Glomerular endothelial cell (primary cell): ENCODE measurements around the gene FAM162A. TPM values are rescaled to one million over a fixed set of nuclear protein-coding genes. Genes with fewer than 3 reads are reported as not detected.
"Not testable (repeated sequence)": the region's sequence is repeated elsewhere in the genome, so short reads cannot be mapped to it uniquely, and the experiment has no call there.

Source experiments
- DNase-seq: peaks from one replicate; pipeline ENCODE4 v3.0.0-alpha.2; 2011; ENCODE audit warnings: low read depth, low spot score; ENCODE audit errors: extremely low read depth
- total RNA-seq: library from RNA; depleted of rRNA; stranded (reverse); fragments of >200 nt; gene quantifications from 2 replicates; pipeline ENCODE4 v1.2.3, GENCODE V29; 2015

FAM162A gene, protein sequence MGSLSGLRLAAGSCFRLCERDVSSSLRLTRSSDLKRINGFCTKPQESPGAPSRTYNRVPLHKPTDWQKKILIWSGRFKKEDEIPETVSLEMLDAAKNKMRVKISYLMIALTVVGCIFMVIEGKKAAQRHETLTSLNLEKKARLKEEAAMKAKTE
- total RNA-seq = 13.7 and 27.7 TPM in 2 replicates

GRCh38 chr3:122383771-122384697, at the start of gene FAM162A:
FAM162A (plus strand) TSS chr3:122384182; CDS start chr3:122384266, 84 bp downstream.
- no peak for DNase-seq

GRCh38 chr3:122342803-122343202, 41.2 kb upstream of the FAM162A start:
- no peak for DNase-seq

GRCh38 chr3:122343654-122344053, 40.3 kb upstream of the FAM162A start:
- no peak for DNase-seq

GRCh38 chr3:122349171-122349570, 34.8 kb upstream of the FAM162A start:
- no peak for DNase-seq

- no peak for DNase-seq
These were observed 33.1 kb upstream of the FAM162A start for GRCh38 chr3:122350814-122351418.

- no peak for DNase-seq
These were observed 32.4 kb upstream of the FAM162A start for GRCh38 chr3:122351612-122352011.

GRCh38 chr3:122353215-122353614, 30.8 kb upstream of the FAM162A start:
- no peak for DNase-seq

GRCh38 chr3:122353893-122354401, 30.0 kb upstream of the FAM162A start:
- DNase-seq = no peak

- no peak for DNase-seq
These were observed 28.4 kb upstream of the FAM162A start for GRCh38 chr3:122355612-122356011.

DNA sequence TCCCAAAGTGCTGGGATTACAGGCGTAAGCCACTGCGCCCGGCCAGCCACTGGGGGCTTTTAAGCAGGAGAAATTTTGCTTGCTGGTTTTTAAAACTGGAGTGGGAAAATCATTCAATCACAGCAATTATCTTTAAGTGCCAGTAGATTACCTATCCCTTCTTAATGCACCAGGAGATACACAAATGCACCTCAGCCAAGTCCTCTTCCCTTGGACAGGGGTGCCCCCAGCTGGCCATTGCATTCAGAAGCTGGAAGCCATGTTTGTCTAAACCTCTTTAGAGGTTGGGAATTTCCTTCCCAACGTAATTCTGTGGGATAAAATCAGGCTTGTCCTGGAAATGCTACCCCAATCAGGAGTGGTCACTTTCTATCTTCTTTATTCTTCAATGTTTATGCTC, 27.6 kb upstream of the FAM162A start:
- no peak for DNase-seq

GRCh38 chr3:122357828-122358702, 25.9 kb upstream of the FAM162A start:
- DNase-seq = no peak

GRCh38 chr3:122358703-122359032, 25.3 kb upstream of the FAM162A start:
- no peak for DNase-seq

DNA sequence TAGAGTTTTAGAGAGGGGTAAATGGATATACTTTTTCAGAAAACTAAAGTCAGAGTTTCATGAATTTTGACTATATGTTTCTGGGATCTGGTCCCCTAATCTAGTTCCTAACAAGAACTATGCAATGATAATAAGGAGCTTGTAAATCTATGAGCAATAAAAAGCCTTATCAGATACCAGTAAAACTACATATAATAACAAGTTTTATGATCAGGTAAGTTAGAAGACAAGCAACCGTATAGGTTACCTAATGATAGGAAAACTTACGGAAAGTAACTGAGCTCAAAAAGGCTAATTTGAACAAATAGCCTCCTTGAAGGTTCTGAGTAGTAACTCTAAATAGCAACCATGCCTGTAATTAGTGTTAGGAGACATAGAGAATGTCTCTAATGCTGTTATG, 22.0 kb upstream of the FAM162A start:
- DNase-seq = no peak

- DNase-seq = no peak
These were observed 19.5 kb upstream of the FAM162A start for GRCh38 chr3:122364490-122364889.

DNA sequence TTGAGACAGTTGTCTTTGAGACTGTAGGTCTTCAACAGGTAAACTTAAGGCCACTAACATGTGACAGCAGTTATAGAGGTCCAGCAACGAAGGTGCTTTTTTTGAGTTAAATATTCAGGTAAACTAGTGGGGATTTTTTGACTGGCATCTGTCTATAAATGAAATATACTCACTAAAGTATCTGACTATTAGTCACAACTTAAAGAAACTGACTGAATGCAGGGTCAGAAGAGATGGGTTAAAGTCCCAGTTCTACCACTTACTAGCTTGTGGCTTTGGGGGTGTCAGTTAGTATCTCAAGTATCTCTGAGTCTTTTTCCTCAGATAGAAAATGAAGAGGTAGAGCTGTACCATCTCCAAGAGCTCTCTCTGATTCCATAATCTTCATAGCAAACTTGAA, 18.9 kb upstream of the FAM162A start:
- no peak for DNase-seq

GRCh38 chr3:122365582-122366378, 18.2 kb upstream of the FAM162A start:
- DNase-seq = not testable (repeated sequence)

DNA sequence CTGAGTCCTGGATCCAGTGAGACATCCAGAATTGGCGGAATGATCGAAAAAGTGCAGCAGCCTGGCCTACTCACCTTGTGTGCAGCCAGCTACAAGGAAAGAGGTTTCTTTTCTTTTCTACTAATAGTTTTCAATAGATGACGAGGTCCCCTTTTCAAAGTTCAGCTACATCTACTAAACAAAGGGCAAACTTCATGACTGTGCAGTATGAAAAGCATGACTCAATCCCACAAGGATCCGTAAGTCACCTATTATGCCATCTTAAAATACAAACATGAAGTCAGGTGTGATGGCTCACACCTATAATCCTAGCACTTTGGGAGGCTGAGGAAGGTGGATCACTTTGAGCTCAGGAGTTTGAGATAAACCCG, 17.6 kb upstream of the FAM162A start:
- DNase-seq = no peak

DNA sequence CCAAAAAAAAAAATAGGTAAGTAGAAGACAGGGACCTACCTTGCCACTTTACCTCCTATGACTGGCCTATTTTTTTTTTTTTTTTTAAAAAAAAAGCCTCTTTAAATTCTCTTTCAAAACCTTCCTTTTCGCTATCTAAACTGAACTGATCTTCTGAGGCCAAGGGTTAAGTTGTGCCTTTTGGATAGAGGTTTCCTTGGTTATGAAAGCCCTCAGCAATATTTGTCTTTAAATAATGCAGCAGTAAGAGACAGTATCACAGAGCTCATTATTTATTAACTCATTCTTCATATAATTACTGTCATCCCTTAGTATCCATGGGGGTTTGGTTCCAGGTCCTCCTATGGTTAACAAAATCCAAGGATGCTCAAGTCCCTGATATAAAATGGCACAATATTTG, 9.9 kb upstream of the FAM162A start:
- no peak for DNase-seq

- no peak for DNase-seq
These were observed 6.0 kb upstream of the FAM162A start for GRCh38 chr3:122377975-122378374.
